WI38 (cell line): ENCODE measurements around the gene SHE.
"Not testable (repeated sequence)": the region's sequence is repeated elsewhere in the genome, so short reads cannot be mapped to it uniquely, and the experiment has no call there.

Source experiments
- H3K4me3 ChIP-seq: 2 replicates; pipeline ENCODE4 v1.5.1; 2011; ENCODE audit warnings: low read depth, mild to moderate bottlenecking, control low read depth, low read length
- TF ChIP-seq, protein P1 (sequence below): IDR thresholded peaks from 2 replicates; pipeline ENCODE4 v1.5.1; 2012; ENCODE audit warnings: low read depth, mild to moderate bottlenecking, control low read depth, low read length

SHE gene

DNA sequence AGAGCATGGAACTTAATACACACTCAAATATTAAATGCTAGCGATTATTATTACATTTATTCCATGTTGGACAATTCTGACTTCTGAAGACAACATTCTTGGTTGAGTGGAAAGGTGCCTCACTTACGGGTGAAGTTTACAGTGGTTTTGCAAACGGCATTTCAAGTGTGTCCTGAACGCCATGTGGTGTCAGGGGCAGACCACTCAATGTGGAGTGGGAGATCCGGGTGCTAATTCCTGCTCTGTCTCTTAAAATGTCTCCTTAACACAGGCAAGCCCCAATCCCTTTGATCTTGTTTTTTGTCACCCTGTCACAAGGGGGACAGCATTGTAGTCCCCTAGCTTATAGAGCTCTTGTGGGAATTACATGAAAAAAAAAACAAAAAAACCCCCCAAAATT, 5.8 kb downstream of the SHE start:
- TF ChIP-seq, protein P1, sequence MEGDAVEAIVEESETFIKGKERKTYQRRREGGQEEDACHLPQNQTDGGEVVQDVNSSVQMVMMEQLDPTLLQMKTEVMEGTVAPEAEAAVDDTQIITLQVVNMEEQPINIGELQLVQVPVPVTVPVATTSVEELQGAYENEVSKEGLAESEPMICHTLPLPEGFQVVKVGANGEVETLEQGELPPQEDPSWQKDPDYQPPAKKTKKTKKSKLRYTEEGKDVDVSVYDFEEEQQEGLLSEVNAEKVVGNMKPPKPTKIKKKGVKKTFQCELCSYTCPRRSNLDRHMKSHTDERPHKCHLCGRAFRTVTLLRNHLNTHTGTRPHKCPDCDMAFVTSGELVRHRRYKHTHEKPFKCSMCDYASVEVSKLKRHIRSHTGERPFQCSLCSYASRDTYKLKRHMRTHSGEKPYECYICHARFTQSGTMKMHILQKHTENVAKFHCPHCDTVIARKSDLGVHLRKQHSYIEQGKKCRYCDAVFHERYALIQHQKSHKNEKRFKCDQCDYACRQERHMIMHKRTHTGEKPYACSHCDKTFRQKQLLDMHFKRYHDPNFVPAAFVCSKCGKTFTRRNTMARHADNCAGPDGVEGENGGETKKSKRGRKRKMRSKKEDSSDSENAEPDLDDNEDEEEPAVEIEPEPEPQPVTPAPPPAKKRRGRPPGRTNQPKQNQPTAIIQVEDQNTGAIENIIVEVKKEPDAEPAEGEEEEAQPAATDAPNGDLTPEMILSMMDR: no peak
- H3K4me3 ChIP-seq: no peak overlapping the region

DNA sequence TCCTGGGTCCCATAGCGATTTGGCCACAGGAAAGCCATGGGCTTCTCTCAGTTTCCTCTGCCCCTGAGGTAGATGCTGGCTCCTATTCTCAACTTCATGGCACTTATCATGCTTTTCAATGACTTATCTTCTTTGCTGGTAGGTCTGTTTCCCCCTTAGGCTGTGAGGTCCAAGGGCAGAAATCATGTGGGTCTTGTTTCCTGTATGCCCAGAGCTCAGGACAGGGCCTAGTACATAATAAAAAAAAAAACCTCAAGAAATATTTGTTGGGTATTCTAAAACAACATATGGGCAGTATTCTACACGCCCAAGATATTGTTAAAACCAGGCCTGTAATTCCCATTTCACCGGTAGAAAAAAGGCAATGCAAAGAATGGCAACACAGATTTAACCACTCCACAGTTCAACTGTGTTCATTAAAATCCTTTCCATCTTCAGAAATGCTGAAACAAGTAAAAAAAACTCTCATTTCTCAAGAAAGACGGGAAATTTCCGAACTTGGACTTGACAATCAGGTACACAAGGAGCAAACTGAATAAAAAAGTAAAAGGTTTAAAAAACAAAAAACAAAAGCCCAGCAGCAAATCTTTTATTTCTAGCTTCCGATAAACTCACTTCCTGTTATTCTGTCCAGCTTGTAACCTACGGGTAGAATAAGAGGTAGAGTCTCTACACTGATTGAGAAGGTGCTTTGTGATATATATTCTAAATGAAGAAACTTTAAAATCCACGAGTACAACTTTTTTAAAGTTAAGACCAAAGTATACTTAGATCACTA, 6.5 kb downstream of the SHE start:
- no peak overlapping the region for H3K4me3 ChIP-seq
- TF ChIP-seq, protein P1: no peak

DNA sequence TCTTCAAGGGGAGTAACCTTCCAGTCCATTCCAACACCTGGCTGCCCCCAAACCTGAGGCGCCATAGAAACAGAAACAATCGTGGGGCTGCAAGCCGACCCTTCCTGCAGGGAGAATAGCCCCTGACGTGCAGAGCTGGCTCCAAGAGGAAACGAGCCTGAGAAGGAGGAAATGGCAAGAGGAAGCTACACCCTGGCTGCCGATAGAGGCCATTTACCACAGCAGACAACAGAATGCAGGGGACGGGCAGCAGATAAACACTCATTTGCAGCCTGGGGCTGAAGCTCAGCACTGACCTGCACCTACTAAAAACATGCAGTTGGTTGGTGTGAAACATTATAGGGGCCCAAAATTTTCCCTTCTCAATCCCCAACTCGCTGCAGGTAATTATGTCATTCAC, 8.9 kb downstream of the SHE start:
- H3K4me3 ChIP-seq: no peak overlapping the region
- TF ChIP-seq, protein P1: no peak

DNA sequence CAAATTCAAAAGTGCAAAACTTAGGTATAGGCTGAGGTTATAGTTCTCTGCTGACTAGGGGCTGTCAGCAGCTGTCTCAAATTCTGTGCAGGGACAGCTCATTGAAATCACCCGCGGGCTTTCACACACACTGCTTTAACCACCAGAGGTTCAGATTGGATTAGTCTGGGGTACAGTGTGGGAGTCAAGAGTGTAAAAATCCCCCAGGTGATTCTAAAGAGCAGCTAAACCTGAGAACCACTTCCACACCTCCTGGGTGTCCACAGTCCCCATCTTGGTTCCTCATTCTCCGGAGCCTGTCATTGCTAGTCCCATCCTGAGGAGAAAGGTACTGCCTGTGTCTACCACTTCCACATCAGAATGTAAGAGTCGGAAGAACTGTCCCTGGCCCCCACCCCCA, 10.1 kb downstream of the SHE start:
- TF ChIP-seq, protein P1: no peak
- H3K4me3 ChIP-seq: no peak overlapping the region

DNA sequence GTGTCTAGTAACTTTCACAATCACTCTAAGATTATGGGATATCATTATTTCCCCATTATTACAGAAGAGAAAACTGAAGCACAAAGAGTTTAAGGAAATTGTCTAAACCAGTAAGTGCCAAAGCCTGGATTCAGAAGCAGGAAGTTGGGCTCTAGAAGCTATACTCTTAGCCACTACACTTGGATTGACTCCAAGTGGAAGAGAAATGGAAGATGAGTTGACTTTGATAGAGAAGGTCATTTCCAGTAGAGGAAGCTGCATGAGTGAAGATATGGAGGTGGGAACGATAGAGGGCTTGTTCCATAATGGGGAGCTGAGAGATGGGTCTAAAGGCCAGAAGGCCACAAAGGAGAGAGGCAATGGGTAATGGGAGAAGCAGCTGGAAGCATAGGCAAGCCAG, 11.9 kb downstream of the SHE start:
- TF ChIP-seq, protein P1: no peak
- H3K4me3 ChIP-seq: no peak overlapping the region

DNA sequence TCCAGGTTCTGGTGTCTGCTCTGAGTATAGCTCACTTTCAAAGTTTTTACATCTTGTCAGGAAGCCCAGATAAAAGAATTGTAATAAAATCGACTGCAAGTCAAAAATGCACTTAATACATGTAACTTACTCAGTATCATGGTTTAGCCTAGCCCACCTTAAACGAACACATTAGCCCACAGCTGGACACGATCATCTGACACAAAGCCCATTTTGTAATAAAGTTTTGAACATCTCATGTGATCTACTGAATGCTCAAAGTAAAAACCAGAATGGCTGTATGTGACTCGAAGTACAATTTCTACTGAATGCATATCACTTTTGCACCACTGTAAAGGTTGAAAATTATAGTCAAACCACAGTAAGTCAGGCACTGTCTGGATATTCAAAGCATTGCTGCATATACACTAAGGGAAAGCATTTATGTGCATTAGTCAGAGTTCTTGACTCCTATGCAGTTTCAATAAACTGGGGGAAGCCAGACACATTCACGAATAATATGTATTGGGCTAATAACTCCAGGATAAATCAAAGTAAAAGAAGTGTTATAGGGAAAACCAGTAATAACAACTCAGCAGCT, 12.4 kb downstream of the SHE start:
- TF ChIP-seq, protein P1: no peak
- H3K4me3 ChIP-seq: no peak overlapping the region

DNA sequence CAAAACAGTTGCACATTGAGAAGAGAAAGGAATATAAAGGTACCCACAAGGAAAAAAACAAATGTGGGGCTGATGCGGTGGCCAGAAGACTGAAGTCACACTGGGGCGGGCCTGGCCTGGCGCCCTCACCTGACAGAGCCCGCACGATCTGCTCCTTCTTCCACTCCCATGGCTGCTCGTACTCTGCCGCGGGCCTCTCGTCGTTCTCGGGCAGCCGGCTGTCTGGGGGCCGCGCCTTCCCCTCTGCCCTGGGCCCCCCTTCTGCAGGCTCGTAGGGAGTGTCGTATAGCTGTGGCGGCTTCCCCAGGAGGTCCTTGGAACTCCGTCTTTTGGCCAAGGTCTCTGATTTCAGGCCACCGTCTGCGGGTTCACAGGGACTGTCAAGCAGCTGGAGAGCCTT, 13.3 kb downstream of the SHE start:
- no peak overlapping the region for H3K4me3 ChIP-seq
- TF ChIP-seq, protein P1: no peak

DNA sequence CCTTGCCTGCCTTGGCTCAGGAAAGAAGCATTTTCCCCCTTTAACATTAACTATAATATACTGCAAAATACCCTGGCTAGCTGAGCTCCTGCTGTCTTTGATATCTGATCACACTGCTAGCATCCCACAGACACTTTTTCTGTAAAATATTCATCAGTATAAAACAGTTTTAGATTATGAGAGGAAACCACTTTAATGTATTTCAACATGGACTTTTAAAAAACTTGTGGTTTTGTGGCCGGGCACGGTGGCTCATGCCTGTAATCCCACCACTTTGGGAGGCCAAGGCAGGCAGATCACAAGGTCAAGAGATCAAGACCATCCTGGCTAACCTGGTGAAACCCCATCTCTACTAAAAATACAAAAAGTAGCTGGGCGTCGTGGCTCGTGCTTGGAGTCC, 15.5 kb downstream of the SHE start:
- H3K4me3 ChIP-seq: not testable (repeated sequence)
